IMR-90 (cell line): ENCODE measurements around the gene TEAD1. TPM values are rescaled to one million over a fixed set of nuclear protein-coding genes. Genes with fewer than 3 reads are reported as not detected.
"Not testable (repeated sequence)": the region's sequence is repeated elsewhere in the genome, so short reads cannot be mapped to it uniquely, and the experiment has no call there.

Experiments used
- ATAC-seq: fragments of 200-7000 bp; cut with Tn5 transposase; 2 replicates; pipeline ENCODE4 v1.9.1; 2020; ENCODE audit warnings: low read depth, mild to moderate bottlenecking, moderate library complexity
- BruUV-seq: library from RNA; stranded (reverse); fragments of 400-500 nt; replicated peaks from 2 replicates; lab custom pipeline; 2021; lab: Mats Ljungman, UMichigan
- CTCF ChIA-PET: fragments of 300-600 bp; formaldehyde crosslinking; extraction: SDS; loops from one replicate; lab custom pipeline; 2021; ENCODE audit warnings: antibody characterized with exemption; lab: Yijun Ruan, JAX
- POLR2A ChIA-PET: fragments of 300-600 bp; sonication (Branson Sonifier 250); formaldehyde crosslinking; loops from one replicate; lab custom pipeline; 2022; ENCODE audit warnings: antibody characterized with exemption; ENCODE audit not compliant: unreplicated experiment; lab: Charles Lee
- DNase-seq: peaks from one replicate; pipeline ENCODE4 v3.0.0; 2013
- H2AFZ ChIP-seq: replicated peaks from 2 replicates; pipeline ENCODE3; 2013; ENCODE audit warnings: low read length, mild to moderate bottlenecking; ENCODE audit not compliant: poor library complexity
- H2AK5ac ChIP-seq: 2 replicates; pipeline ENCODE4 v1.6.1; 2013; ENCODE audit warnings: low read depth, low read length, inconsistent platforms
- H2AK9ac ChIP-seq: replicated peaks from 2 replicates; pipeline ENCODE3; 2013; ENCODE audit warnings: mild to moderate bottlenecking, low read depth, low read length, moderate library complexity; ENCODE audit not compliant: poor library complexity
- H2BK120ac ChIP-seq: 2 replicates; pipeline ENCODE4 v1.6.1; 2013; ENCODE audit warnings: low read depth, low read length, inconsistent platforms
- H2BK15ac ChIP-seq: 3 replicates; pipeline ENCODE4 v1.6.1; 2013; ENCODE audit warnings: low read depth, low read length, inconsistent platforms
- H2BK20ac ChIP-seq: 2 replicates; pipeline ENCODE4 v1.6.1; 2013; ENCODE audit warnings: low read depth, mild to moderate bottlenecking, inconsistent platforms, low read length, moderate library complexity
- H2BK5ac ChIP-seq: 2 replicates; pipeline ENCODE4 v1.6.1; 2013; ENCODE audit warnings: mild to moderate bottlenecking, low read depth, low read length, inconsistent platforms; ENCODE audit not compliant: poor library complexity, severe bottlenecking
- H3K14ac ChIP-seq: replicated peaks from 2 replicates; pipeline ENCODE4 v1.6.1; 2013; ENCODE audit warnings: low read depth, low read length, inconsistent platforms
- H3K18ac ChIP-seq: 2 replicates; pipeline ENCODE4 v1.6.1; 2013; ENCODE audit warnings: low read depth, low read length, control low read depth
- H3K23ac ChIP-seq: 2 replicates; pipeline ENCODE4 v1.6.1; 2013; ENCODE audit warnings: low read depth, low read length, inconsistent platforms
- H3K27ac ChIP-seq: 2 replicates; pipeline ENCODE4 v1.5.1; 2013; ENCODE audit warnings: mild to moderate bottlenecking, control low read depth, low read length; ENCODE audit not compliant: insufficient read depth
- H3K27me3 ChIP-seq: 2 replicates; pipeline ENCODE4 v1.6.1; 2013; ENCODE audit warnings: low read length; ENCODE audit not compliant: control insufficient read depth, insufficient read depth
- H3K36me3 ChIP-seq: 2 replicates; pipeline ENCODE4 v1.6.1; 2013; ENCODE audit warnings: low read length, mixed read lengths; ENCODE audit not compliant: control insufficient read depth, insufficient read depth
- H3K4ac ChIP-seq: 2 replicates; pipeline ENCODE4 v1.6.1; 2013; ENCODE audit warnings: low read depth, low read length, inconsistent platforms
- H3K4me1 ChIP-seq: 2 replicates; pipeline ENCODE4 v1.6.1; 2013; ENCODE audit warnings: low read length, mixed read lengths; ENCODE audit not compliant: control insufficient read depth, insufficient read depth
- H3K4me2 ChIP-seq: 2 replicates; pipeline ENCODE4 v1.6.1; 2013; ENCODE audit warnings: low read depth, mild to moderate bottlenecking, control low read depth, low read length, moderate library complexity
- H3K4me3 ChIP-seq: 2 replicates; pipeline ENCODE4 v1.5.1; 2013; ENCODE audit warnings: low read depth, mild to moderate bottlenecking, control low read depth, low read length, moderate library complexity; ENCODE audit not compliant: insufficient read depth
- H3K56ac ChIP-seq: 2 replicates; pipeline ENCODE4 v1.6.1; 2013; ENCODE audit warnings: low read length, inconsistent platforms; ENCODE audit not compliant: insufficient read depth; ENCODE audit errors: extremely low read depth
- H3K79me1 ChIP-seq, 2 experiments: 2 replicates each; pipeline ENCODE4 v1.6.1; 2013; ENCODE audit warnings: low read length in 2 of 2, inconsistent platforms in 1 of 2, low read depth in 1 of 2
- H3K9ac ChIP-seq: 2 replicates; pipeline ENCODE4 v1.6.1; 2013; ENCODE audit warnings: low read depth, low read length, control low read depth
- H3K9me1 ChIP-seq: 2 replicates; pipeline ENCODE4 v1.6.1; 2013; ENCODE audit warnings: low read length, inconsistent platforms; ENCODE audit not compliant: insufficient read depth
- H3K9me3 ChIP-seq: 2 replicates; pipeline ENCODE4 v1.6.1; 2013; ENCODE audit warnings: low read length; ENCODE audit not compliant: control insufficient read depth, insufficient read depth
- H4K20me1 ChIP-seq: 2 replicates; pipeline ENCODE4 v1.6.1; 2013; ENCODE audit warnings: low read length, inconsistent platforms; ENCODE audit not compliant: insufficient read depth
- H4K5ac ChIP-seq: 2 replicates; pipeline ENCODE4 v1.6.1; 2013; ENCODE audit warnings: mild to moderate bottlenecking, low read depth, low read length, control low read depth
- H4K8ac ChIP-seq, 2 experiments: 2 replicates each; pipeline ENCODE4 v1.6.1; 2013; ENCODE audit warnings: low read depth in 2 of 2, low read length in 2 of 2, control low read depth in 1 of 2, inconsistent platforms in 1 of 2
- H4K91ac ChIP-seq: 2 replicates; pipeline ENCODE4 v1.6.1; 2013; ENCODE audit warnings: low read depth, low read length, inconsistent platforms; ENCODE audit not compliant: insufficient read depth
- WGBS, 2 experiments: methylation state at CpG; one replicate each; pipeline versions ENCODE4 v1.1.5 to v1.1.7; 2013; ENCODE audit warnings: missing lambda C conversion rate in 2 of 2; ENCODE audit not compliant: insufficient read length in 1 of 2; ENCODE audit errors: extremely low coverage in 2 of 2; 5-methylcytosine and 5-hydroxymethylcytosine counted together
- dilution Hi-C: fragments of 300-500 bp; cut with HindIII; formaldehyde crosslinking; loops from one replicate; pipeline ENCODE4 v1.14.3; 2018; ENCODE audit warnings: low sequenced_read_pairs; ENCODE audit not compliant: unreplicated experiment
- in situ Hi-C: fragments of 300-500 bp; cut with MboI; formaldehyde crosslinking; loops from 3 replicates; pipeline ENCODE4 v1.14.3; 2019; ENCODE audit warnings: low sequenced_read_pairs, inconsistent platforms, mixed read lengths
- intact Hi-C: fragments of 100-400 bp; cut with micrococcal nuclease; formaldehyde crosslinking; loops from 2 replicates; pipeline ENCODE4 v1.10.0; 2022
- polyA plus RNA-seq, 3 experiments: library from polyadenylated mRNA; depleted of rRNA; stranded (reverse); fragments of >200 nt; gene quantifications; 2 replicates each; pipeline ENCODE4 v1.2.3, GENCODE V29; 2012; ENCODE audit warnings: low replicate concordance in 1 of 3
- total RNA-seq: library from RNA; depleted of rRNA; stranded (reverse); fragments of >200 nt; gene quantifications from 2 replicates; pipeline ENCODE4 v1.2.3, GENCODE V29; 2012

Gene TEAD1
- total and polyA plus RNA-seq, 2 of the 4 experiments (the other 2 are of a cell fraction): 51.8 to 69.2 TPM

GRCh38 chr11:12877508-12877907 lies 203.3 kb downstream of the TEAD1 start:
- H3K27ac ChIP-seq, H3K9ac ChIP-seq, H2AFZ ChIP-seq, BruUV-seq, H4K91ac ChIP-seq, in situ Hi-C loops, H2BK120ac ChIP-seq, H3K4me1 ChIP-seq, H3K27me3 ChIP-seq, H2BK20ac ChIP-seq, H2AK5ac ChIP-seq, H4K8ac ChIP-seq, intact Hi-C loops, ATAC-seq, H2BK5ac ChIP-seq, POLR2A ChIA-PET, H4K5ac ChIP-seq, H2BK15ac ChIP-seq, H3K4me2 ChIP-seq, DNase-seq, H3K18ac ChIP-seq, H2AK9ac ChIP-seq, CTCF ChIA-PET, H3K4ac ChIP-seq, H3K14ac ChIP-seq, H3K23ac ChIP-seq, H3K9me3 ChIP-seq, H3K4me3 ChIP-seq, H3K56ac ChIP-seq: not testable (repeated sequence)
- WGBS, 2 experiments: no CpG with 5 or more reads among the region's 4 CpGs
- peaks cover 47% of the 10 kb centered on the region for H3K36me3 ChIP-seq
- peaks cover 74 to 91% of the 10 kb centered on the region in 2 experiments for H3K79me1 ChIP-seq
- peaks cover 30% of the 10 kb centered on the region for H4K20me1 ChIP-seq
- H3K9me1 ChIP-seq: peaks cover 30% of the 10 kb centered on the region
- dilution Hi-C loops: loop anchor here (25.0 kb wide), 1 partner anchor 190 kb away; no protein-coding TSS in a partner anchor
